ENCODE data around the gene FSTL1.

The FSTL1 gene

GRCh38 chr3:120450600-120451271 lies at the start of gene FSTL1:
Gene FSTL1 (minus strand): TSS chr3:120450992. CDS start chr3:120450746, 246 bp downstream.
- no peak for DNase-seq (ENCODE audit: low read depth in 1 of 2, low spot score in 1 of 2)

GRCh38 chr3:120498556-120499346 lies 48.0 kb upstream of the FSTL1 start:
- DNase-seq (ENCODE audit: low read depth in 1 of 2, low spot score in 1 of 2), result no peak

GRCh38 chr3:120497818-120498217 lies 47.0 kb upstream of the FSTL1 start:
- no peak for DNase-seq (ENCODE audit: low read depth in 1 of 2, low spot score in 1 of 2)

- no peak for DNase-seq (ENCODE audit: low read depth in 1 of 2, low spot score in 1 of 2)
Observed at GRCh38 chr3:120497336-120497735, 46.5 kb upstream of the FSTL1 start.

GRCh38 chr3:120496278-120497002 lies 45.6 kb upstream of the FSTL1 start:
- no peak for DNase-seq (ENCODE audit: low read depth in 1 of 2, low spot score in 1 of 2)

- DNase-seq (ENCODE audit: low read depth in 1 of 2, low spot score in 1 of 2), result no peak
Observed at GRCh38 chr3:120495809-120496208, 45.0 kb upstream of the FSTL1 start.

GRCh38 chr3:120492103-120492502 lies 41.3 kb upstream of the FSTL1 start:
- no peak for DNase-seq (ENCODE audit: low read depth in 1 of 2, low spot score in 1 of 2)

- DNase-seq (ENCODE audit: low read depth in 1 of 2, low spot score in 1 of 2), result no peak
Observed at GRCh38 chr3:120489421-120489820, 38.6 kb upstream of the FSTL1 start.

GRCh38 chr3:120488296-120488695 lies 37.5 kb upstream of the FSTL1 start:
- no peak for DNase-seq (ENCODE audit: low read depth in 1 of 2, low spot score in 1 of 2)

- DNase-seq (ENCODE audit: low read depth in 1 of 2, low spot score in 1 of 2), result no peak
Observed at GRCh38 chr3:120487191-120487650, 36.4 kb upstream of the FSTL1 start.

- DNase-seq (ENCODE audit: low read depth in 1 of 2, low spot score in 1 of 2), result no peak
Observed at GRCh38 chr3:120481081-120481480, 30.3 kb upstream of the FSTL1 start.

- DNase-seq (ENCODE audit: low read depth in 1 of 2, low spot score in 1 of 2), result no peak
Observed at GRCh38 chr3:120477781-120478180, 27.0 kb upstream of the FSTL1 start.

GRCh38 chr3:120475722-120476377 lies 25.1 kb upstream of the FSTL1 start:
- DNase-seq (ENCODE audit: low read depth in 1 of 2, low spot score in 1 of 2), result no peak

GRCh38 chr3:120473896-120474675 lies 23.3 kb upstream of the FSTL1 start:
- DNase-seq (ENCODE audit: low read depth in 1 of 2, low spot score in 1 of 2), result no peak

- DNase-seq (ENCODE audit: low read depth in 1 of 2, low spot score in 1 of 2), result no peak
Observed at GRCh38 chr3:120473389-120473788, 22.6 kb upstream of the FSTL1 start.

- DNase-seq (ENCODE audit: low read depth in 1 of 2, low spot score in 1 of 2), result no peak
Observed at GRCh38 chr3:120472121-120472844, 21.5 kb upstream of the FSTL1 start.

GRCh38 chr3:120471643-120472042 lies 20.9 kb upstream of the FSTL1 start:
- no peak for DNase-seq (ENCODE audit: low read depth in 1 of 2, low spot score in 1 of 2)

GRCh38 chr3:120470870-120471269 lies 20.1 kb upstream of the FSTL1 start:
- DNase-seq (ENCODE audit: low read depth in 1 of 2, low spot score in 1 of 2), result no peak

- DNase-seq (ENCODE audit: low read depth in 1 of 2, low spot score in 1 of 2), result no peak
Observed at GRCh38 chr3:120469882-120470301, 19.1 kb upstream of the FSTL1 start.

- no peak for DNase-seq (ENCODE audit: low read depth in 1 of 2, low spot score in 1 of 2)
Observed at GRCh38 chr3:120469440-120469839, 18.6 kb upstream of the FSTL1 start.

Measured in stimulated activated CD4-positive, alpha-beta T cell treated with anti-CD3 and anti-CD28 coated beads, Interleukin-15, amount 100 ng/mL, for 1 hour (primary cell).